GM19043 (cell line): Measurements from ENCODE around the gene RIMS1.
"Not testable (repeated sequence)": the region's sequence is repeated elsewhere in the genome, so short reads cannot be mapped to it uniquely, and the experiment has no call there.

Experiments
- ATAC-seq: cut with Tn5 transposase; IDR thresholded peaks from one replicate; pipeline ENCODE4 v1.9.1; 2021; ENCODE audit warnings: low read depth; ENCODE audit not compliant: unreplicated experiment

Gene RIMS1

GRCh38 chr6:72316675-72317380 is 430.5 kb downstream of the RIMS1 start:
- ATAC-seq, result no peak

DNA sequence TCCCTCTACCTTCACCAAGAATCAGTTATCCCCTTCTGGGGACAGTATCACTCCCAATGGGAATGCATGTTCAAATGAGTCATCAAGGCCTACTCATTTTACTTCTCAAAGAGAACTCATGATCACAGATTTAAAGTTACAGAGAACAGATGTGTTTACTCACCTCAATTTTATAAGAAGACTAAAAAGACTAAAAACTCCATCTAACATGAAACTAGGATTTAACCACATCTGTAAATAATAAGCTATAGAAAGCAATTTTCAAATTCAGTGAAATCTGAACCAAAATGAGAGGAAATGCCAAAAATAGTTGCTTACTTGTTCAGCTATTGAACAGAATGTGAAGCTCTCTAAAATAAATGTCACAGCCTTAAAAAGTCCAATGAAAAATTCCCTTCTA is 435.4 kb downstream of the RIMS1 start:
- ATAC-seq, result no peak

DNA sequence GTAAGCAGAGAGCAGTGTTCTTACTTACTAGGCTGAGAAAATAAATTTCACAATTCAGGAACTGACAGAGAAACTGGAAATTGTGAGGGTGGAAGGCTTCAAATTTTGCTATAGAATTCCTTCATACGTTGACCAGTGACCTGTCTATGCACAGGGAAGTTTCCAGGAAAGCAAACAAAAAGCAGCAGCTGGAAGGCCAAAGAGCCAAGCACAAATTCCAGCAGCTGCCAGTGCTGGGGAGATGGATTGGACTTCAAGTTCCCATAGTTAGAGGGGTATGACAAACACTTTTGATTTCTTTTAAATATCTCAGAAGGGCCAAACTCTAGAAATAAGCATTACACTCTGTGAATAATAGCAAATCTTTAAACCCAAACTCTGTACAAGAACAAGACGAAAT is 436.4 kb downstream of the RIMS1 start:
- no peak for ATAC-seq

DNA sequence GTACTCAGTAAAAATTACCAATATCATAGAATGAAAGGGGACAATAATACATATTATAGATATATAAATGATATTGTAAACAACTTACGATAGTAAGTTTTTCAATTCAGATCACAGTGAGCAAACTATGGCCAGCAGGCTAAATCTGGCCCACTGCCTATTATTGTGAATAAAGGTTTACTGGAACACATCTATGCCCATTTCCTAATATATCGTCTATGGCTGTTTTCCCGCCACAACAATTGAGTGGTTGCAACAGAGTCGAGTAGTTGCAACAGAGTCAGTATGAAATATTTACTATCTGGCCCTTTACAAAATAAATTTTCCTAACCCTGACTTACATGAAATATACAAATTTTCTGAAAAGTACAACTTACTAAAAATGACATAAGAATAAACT is 438.2 kb downstream of the RIMS1 start:
- no peak for ATAC-seq

DNA sequence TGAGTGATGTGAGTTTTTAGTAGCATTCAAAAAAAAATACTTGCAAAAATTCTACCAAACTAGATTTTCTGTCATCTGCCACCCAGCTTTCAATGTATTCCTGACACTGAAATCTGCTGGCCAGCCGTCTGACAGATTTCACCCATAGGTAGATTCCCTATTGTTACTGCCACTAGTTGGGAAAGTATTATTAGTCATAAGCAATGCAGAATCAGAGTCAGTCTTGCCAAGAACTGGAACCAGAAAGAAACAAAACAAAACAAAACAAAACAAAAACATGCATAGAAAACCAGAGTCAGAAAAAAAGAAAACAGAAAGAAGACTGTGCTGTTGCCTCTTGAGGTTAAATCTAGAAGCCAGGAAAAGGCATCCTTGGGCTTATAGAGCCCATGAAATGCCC is 442.4 kb downstream of the RIMS1 start:
- ATAC-seq, result no peak

GRCh38 chr6:72335203-72335602 is 448.9 kb downstream of the RIMS1 start:
- not testable (repeated sequence) for ATAC-seq

GRCh38 chr6:72348926-72349325 is 462.6 kb downstream of the RIMS1 start:
- no peak for ATAC-seq

DNA sequence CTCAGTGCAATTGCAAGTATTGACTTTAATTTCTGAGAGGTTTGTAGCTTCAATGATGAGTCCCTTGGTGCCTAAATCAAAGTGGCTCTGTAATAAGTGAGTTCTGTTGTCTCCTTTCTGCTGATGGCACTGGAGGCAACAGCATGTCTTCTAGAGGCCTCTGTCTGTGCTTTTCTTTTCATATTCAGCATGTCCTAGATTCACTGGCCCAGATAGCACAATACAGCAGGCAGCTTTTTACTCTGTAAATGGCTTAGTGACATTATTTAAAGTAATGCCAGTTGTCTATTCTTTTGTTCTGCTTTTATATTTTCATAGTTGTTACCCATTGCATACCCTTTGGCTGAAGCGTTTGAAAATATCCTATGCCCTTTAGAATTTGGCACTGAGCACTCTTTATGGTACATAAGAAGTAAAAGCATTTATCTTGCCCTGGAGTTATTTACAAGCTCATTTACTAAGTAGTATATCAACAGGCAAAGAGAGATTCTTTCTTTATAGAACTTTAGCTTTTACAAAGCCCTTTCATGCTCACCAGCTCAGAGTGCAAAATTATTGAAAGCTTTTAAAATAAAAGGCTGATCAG is 464.0 kb downstream of the RIMS1 start:
- ATAC-seq, result no peak

DNA sequence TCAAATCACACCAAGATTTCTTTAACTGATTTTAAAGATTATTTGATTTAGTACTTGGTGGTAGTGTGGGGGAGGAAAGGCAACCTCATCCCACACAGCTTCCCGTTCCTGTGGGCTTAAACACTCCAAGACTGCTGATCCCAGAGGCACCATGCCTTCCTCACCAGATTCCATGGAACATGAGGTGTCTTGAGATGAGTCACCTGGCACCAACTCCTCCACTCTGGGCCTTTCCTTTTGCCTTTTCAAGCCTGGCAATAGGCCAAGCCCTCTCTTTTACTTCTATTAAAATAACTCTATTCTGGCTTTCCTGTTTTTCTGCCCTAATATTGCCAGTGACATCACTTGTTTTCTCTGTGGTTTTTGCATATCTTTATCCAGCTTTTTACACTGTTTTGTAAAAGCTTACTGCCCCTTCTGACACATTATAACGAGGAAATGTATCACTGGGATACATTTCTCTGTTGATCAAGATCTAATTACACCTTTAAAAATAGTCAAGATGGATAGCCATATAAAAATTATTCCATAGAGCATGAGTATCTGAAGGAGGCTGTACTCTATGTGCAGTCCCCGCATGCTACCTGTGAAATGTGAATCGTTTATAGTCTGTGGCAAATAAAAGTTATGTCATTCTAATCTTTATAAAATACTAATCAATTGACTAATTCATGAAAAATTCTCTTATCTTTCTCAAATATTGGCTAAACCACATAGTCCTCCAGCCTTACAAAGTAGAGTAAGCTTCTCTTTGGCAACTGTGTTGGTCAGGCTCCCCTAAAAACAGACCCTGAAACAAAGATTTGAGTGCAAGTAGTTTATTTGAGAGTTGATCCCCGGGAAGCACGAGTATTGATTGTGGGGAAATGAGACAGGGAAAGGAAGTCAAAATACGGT is 477.7 kb downstream of the RIMS1 start:
- no peak for ATAC-seq

DNA sequence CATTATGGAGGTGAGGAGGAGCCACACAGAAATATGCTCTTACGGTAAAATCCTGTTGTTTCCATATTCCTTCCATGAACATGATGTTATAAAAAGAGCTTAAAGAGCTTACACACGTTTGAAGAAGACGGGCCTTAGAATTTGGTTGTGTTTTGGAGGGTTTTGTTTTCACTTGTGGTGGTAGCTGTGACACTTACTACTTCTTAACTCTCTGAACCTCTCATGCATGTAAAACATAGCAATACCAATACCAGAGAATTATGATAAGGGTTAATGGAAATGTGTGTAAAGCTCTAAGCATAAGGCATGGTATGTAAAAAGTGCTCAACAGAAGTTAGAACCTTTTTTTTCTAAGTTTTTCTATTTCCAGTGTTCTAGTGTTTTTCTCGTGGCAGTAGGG is 479.4 kb downstream of the RIMS1 start:
- ATAC-seq, result no peak

GRCh38 chr6:72367439-72367838 is 481.1 kb downstream of the RIMS1 start:
- ATAC-seq, result no peak

DNA sequence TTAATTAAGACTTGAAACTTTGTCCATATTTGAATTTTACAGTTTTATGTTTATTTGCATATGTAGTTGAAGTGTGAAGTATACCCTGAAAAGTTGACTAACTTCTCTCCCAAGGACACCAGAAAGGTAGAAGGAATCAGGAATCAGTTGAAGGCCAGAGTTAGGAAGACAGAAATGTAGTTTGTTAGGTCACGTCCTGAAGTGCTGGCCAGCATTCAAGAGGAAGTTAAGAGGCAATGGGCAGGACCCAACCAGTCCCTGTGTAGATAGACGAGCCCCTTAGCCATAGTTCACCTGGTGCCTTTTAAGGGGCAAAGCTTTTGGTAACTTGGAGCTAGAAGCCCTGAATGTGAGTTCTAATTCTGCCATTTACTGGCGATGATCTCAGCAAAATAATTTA is 485.1 kb downstream of the RIMS1 start:
- ATAC-seq, result no peak

DNA sequence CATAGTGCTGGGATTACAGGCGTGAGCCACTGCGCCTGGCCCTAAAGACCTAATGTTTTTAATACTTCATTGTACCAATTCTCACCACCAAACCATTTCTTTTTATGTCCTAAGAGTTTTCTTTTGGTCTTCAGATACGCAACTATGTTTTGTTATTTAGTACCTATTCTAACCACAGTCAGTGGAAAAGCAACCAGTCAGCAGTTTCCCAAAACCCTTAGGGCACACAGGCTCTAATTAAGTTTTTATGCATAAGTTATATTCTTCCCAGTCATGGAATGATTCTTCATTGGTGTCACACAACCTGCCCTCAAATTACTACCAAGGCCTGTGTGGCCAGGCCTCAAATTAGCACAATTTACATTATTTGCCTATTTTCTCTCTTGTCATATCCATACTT is 487.8 kb downstream of the RIMS1 start:
- ATAC-seq, result no peak

DNA sequence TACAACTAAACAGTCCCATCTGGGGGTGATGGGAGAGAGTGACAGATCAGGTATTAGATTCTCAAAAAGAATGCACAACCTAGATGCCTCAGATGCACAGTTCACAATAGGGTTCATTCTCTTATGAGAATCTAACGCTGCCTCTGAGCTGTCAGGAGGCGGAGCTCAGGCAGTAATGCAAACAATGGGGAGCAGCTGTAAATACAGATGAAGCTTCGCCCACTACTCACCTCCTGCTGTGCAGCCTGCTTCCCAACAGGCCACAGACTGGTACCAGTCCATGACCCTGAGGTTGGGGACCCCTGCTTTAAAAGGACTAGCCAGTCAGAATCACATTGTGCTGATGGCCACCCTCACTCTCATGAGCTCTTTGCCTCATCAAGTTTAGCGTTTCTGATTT is 488.5 kb downstream of the RIMS1 start:
- ATAC-seq, result no peak

DNA sequence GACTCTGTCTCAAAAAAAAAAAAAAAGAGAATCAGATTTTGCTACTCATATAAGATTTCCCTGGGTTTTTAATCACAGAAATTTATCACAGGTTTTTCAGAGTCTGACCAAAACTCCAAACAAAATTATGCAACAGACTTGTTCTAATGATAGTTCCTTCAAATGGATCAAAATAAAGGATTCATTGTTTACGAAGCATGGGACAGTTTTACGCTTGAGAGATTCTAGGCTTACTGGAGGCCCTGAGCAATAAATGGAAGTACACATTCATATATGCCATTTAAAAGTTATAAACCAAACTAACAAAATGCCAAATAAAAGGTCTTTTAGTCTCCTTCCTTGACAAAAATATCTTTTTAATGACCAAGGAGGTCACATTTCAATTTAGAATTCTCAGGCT is 490.4 kb downstream of the RIMS1 start:
- ATAC-seq, result no peak

DNA sequence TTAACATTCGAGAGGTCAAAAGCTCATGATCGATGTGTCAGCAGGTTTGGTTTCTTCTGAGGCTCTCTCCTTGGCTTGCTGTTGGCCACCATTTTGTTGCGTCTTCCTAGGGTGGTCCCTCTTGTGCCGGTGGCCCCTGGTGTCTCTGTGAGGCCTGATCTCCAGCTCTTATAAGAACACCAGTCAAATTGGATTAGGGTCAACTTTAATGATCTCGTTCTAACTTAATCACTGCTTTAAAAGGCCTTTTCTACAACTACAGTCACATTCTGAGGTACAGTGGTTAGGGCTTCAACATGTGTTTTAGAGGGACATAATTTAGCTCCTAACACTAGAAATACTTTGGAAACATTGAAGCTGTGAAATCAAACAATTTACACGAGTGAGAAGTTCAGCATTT is 494.7 kb downstream of the RIMS1 start:
- no peak for ATAC-seq

- ATAC-seq, result peak; percentile 91
Measured at GRCh38 chr6:72382602-72383529, 496.5 kb downstream of the RIMS1 start.

- ATAC-seq, result no peak
Measured at GRCh38 chr6:72386324-72386723, 500.0 kb downstream of the RIMS1 start.

DNA sequence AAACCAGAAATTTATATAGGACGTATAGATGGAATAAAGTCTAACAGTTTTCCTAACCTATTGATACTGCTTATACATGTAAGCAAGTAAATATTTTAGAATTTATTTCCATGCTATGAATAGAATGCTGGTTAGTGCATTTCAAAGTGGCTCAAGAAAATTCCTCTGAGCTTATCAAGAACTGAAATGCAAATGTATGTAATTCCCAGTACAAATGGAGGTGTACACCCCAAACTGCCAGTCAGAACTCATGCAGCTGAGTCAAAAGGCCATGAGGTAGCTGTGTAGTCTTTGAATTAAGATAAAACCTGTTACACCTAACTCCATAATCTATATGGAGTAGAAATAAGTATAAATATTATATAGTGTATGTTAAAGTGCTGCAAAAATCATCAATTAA is 503.3 kb downstream of the RIMS1 start:
- no peak for ATAC-seq

- ATAC-seq, result no peak
Measured at GRCh38 chr6:72390548-72390947, 504.2 kb downstream of the RIMS1 start.

GRCh38 chr6:72401865-72402264 is 515.5 kb downstream of the RIMS1 start:
- ATAC-seq, result no peak
